Stimulated activated CD8-positive, alpha-beta memory T cell treated with anti-CD3 and anti-CD28 coated beads, Interleukin-7, amount 100 ng/mL, for 24 hours (primary cell): Measurements from ENCODE around the gene KCNF1.
"Not testable (repeated sequence)": the region's sequence is repeated elsewhere in the genome, so short reads cannot be mapped to it uniquely, and the experiment has no call there.

Experiments used
- DNase-seq: peaks from one replicate; pipeline ENCODE4 v3.0.0-alpha.2; 2020; ENCODE audit warnings: low read depth

The KCNF1 gene

DNA sequence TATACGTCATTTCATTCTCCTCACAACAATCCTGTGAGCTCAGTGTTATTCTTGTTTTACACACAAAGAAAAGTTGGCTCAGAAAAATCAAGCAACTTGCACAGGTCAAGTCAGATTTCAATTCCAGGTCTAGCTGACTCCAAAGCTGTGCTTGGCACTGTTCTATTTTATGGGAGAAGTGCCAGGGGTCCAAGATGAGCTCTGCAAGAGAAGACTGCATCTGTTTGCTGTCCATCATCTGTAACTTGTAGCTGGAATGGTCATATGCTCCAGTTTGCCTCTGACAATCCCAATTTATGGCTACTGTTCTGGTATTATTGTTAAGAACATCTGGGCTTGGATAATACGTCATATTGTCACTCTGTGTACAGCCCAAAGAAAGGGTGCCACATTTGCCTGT, 28.9 kb downstream of the KCNF1 start:
- no peak for DNase-seq

DNA sequence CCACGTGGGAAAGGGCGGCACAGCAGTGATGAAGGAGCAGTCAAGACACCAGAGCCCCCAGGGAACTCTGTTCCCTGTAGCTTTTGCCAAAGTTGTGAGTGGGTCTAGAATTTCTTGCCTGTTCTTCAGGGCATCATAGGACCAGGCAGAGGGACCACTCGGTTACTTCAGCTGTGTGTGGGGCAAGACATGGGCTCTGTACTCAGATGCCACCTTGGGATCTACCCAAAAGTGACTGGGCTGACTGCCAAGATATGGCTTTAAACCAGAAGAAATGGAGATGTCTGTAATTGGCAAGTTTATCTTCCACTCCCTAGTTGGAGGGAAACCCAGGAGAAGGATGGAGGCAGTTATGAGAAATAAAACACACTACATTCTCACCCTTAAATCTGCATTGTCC, 29.6 kb downstream of the KCNF1 start:
- DNase-seq = no peak

DNA sequence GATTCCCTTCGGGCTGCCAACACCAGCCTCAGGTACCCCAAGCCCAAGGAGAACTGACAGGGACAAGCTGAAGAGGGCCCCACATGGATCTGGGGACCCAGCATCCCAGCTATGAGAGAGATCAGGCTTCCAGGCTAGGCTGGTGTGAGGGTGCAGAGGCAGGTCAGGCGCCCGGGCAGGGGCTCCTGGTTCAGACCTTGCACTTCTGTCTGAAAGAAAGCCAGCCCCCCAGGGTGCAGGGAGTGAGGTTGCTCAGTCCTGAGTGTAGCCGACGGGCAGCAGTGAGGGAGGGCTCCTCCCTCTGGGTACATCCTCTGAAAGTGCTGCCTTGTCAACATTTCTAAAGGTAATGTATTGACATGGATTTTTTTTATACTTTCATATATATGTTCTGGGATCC, 33.1 kb downstream of the KCNF1 start:
- DNase-seq = no peak

DNA sequence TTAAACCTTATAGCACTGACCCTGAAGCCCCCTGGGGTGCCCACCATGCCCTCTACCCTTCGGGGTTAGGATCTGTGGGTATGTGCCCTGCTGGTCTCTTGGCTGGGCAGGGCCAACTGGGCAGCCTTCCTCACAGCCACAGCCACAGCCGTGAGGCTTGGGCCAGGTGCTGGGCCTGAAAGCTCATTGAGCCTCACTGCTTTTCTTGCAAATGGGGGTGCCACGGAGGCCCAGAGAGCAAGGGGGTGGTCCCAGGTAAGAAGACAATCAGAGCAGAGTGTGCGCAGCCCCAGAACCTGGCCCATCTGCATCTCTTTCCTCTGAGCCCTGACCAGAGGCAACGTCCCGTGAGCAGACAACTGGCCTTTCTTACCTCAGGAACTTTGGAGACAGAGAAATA, 34.7 kb downstream of the KCNF1 start:
- no peak for DNase-seq

DNA sequence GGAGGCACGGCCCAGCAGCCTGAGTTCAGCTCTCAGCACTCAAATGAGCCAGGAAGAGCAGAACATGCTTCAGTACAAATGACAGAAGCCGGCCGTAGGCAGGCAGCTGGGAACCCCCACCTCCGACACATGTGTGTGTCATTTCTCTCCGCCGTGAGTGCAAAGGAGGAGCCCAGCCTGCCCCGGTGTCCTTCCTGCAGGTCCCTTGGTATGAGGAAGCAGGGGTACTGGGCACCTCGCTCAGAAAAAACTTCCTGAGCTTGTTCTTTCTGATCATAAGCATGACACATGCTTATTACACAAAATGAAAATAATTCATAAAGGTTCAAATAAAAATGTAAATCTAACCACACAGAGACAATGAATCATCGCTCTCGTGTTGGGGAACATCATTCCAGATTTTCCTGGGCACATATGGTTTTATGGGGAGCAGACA, 35.3 kb downstream of the KCNF1 start:
- DNase-seq = no peak

DNA sequence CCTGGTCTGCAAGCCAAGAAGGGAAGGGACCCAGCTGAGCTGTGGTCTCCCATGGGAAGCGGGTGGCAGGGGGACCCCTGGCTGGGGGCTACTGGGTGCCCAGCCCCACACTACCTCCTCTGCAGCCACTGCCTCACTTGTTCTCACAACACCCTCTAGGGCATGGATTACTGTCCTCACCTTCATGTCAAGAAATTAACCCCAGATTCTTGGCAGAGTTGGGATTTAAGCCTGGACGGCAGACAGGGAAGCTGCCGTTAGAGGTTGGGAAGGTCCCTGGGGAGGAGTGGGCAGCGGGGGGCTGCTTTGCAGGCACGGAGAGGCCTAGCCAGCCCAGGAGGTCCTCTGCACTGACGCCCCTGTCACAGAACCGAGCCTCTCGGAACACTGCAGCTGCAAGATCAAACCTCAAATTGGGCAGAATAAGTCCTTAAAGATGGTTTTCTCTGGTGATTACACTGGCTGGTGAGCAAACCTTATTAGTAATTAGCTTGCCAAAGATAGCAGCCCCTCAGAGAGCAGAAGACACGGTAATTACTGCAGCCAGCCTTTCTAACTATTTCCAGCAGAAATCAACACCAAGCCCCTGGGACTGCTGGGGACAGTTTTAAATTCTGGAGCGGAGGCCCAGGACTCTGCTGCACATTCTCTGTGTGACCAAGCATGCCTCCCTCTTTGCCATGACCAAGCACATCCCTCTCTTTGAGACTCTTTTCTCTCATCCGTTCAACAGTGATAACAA, 35.9 kb downstream of the KCNF1 start:
- DNase-seq = no peak

DNA sequence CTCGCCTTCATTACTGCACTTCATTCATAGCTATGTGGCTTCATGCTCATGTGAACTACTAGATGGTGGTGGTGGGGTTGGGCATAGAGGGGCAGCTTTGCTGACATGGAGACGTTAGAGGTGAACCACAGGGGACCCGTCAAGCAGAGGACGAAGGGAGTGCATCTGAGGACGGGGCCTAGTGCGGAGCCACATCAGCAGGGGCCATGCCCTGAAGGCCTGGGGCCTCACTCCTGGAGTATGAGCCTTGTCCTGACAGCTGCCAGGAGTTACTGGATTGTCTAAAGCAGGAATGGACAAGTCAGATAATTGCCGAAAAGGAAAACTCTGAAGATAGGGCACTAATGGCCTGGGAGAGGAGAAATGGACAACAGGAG, 36.4 kb downstream of the KCNF1 start:
- no peak for DNase-seq

DNA sequence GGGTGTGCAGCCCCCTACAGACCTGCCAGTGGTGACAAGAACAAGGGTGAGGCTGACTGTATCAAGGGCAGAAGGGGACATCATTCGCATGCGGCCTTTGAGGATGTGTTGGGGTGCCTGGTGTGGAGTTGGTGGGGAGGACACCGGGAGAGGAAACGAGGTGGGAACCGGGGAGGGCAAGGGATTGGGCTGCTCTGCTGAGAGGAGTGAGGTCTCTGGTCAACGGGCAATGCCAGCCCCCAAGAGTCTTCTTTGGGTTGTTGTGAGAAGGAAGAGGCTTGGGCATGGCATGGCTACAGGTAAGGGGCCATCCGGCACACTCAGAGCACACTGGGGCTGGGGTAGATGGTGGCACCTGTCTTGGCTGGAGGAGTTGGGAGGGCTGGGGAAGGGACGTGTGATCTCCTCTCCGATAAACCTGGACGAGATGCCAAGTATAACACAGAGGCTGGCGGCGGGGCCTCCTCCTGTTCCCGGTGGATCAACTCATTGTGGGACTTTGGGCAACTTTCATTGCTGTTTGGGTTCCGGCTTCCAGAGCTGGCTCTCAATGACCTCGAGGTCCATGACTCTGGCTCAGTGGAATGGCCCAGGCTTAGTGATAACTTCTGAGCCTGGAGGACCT, 37.0 kb downstream of the KCNF1 start:
- no peak for DNase-seq

DNA sequence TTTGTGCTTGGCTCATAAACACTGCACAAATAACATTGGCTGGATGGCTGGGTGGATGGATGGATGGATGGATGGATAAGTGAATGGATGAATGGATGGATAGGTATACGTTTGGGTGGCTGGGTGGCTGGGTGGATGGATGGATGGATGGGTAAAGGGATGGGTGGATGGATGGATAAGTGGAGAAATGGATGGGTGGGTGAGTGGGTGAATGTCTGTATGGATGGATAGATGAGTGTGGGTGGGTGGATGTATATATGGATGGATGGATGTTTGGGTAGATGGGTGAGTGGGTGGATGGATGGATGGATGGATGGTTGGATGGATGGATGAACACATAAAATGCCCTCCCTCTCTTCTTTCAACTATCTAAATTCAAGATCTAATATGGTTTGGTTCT, 38.1 kb downstream of the KCNF1 start:
- no peak for DNase-seq

DNA sequence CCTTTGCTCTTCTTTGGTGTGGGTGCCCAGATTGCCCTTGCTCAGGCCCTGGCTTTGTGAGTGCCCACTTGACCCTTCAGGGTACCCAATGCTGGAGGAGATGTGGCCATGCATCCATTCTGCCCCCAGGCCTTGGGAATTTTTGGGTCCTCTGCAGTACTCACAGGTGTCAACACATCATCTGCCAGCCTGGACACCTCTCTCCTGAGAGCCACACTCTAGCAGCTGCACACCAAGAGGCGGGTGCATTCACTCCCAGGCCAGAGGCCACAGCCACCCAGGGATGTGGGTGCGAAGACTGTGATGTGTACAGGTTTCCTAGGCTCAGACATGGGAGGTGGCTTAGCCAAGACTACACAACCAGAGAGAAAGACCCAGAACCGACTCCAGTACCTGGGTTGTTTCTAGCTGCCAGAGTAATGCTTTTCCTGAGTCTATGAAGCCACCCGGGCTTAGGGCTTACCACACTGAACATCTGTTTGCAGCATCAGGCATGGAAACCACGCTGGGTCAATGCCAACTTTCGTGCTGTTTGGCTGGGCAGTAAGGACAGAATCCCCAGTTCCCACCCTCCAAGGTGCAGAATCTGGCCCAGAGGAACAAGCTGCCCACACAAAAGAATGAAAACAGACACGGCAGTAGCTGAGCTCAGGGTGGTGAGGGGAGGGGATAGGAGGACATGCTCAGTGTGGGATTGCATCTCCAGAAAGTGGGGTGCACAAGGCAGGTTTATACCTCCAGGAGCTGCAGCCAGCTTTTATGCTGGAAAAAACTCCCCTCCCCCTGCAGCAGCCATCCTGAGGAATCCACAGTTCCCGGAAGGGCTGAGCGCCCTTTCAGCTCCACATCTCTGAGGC, 40.1 kb downstream of the KCNF1 start:
- DNase-seq = no peak

DNA sequence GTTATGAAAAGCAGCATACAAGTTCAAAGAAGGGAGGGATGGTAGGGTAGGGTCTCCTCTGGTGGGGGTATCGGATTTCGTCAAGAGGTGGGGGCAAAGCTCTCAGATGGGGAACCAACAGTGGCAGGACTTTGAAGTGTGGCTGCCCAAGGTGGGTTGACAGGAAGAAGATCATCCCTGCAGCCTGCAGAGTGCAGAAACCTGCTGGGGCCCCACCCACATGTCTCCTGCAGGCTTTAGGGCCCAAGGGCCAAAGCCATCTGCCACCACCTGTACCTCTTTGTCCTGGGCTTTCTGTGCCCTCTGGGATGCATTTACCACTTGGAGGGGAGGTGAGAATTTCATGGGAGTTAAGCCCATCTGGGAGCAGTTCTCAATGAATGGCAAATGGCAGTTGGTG, 42.7 kb downstream of the KCNF1 start:
- DNase-seq = no peak

DNA sequence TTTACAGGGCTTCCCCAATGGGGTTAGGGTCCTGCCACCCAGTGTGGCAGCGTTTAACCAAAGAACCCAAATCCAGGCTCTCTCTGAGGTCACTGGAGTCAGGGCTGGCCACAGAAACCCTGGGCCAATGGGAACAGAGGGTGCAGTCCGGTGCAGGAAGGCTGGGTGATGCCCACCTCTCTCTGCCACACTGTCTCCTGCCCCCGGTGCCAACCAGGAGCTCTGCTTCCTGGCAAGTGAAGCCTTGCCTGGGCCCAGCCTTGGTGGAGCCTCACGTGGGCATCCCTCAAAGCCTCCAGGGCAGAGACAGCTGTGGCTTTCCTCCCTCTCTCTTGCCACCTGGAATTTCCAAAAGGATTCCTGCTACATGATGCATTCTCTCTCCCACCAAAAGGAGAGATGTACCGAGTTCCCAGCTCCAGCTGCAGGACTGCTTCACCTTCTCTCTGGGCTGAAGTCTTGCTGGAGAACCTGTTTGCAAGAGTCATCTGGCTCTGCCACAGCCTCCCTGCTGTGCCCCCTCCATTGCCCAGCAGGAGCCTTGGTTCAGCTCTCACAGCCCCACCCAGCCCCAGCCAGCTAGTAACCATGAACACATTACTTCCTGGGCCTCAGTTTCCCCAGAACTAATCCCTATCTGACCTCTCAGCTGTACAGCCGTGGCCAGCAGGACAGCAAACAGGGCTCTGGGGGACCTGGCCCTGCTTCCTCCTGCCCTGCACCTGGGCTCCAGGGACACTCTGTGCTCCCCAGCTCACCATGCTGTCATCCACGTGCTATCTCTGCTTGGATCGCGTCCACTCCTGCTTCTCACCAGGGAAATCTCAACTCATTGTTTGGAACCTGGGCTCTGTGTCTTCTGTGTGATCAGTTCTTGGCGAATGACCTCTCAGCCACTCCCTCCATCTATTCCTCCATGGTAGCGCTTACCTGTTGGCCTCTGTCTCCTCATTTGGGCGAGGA, 43.4 kb downstream of the KCNF1 start:
- no peak for DNase-seq

DNA sequence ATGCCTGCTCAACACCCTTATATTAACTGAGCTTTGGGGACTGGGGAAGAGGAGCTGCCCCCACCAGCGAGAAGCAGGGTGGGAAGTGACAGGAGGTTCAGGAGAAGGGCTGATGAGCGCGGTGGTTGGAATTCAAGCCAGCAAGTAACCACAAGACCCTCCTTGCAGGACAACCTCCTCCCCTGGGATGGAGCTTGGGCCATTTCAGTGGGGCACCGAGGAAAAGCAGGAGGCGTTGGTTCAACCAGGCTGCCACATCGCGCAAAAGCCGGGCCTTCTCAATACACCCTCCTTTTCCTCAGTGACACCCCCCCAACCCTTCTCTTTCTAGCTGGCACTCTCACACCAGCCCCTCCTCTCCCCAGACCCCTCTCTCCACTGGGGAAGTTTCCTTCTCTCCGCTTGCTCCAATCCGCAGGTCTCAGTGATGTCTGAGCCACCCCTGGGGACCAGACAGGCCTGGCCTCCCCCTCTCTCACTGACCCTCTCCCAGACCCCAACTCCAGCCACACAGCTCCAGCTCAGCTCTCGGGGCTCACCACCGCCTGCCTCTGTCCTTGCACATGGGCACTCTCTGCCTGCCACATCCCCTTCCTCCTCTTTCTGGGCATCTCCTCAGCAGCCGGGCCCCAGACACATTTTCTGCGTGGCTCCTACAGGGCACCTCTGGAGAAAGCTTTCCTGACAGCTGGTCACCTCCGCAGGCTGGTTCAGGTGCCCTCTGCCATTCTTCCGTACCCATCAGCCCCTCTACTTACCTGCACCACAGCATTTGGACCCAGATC, 44.5 kb downstream of the KCNF1 start:
- no peak for DNase-seq

DNA sequence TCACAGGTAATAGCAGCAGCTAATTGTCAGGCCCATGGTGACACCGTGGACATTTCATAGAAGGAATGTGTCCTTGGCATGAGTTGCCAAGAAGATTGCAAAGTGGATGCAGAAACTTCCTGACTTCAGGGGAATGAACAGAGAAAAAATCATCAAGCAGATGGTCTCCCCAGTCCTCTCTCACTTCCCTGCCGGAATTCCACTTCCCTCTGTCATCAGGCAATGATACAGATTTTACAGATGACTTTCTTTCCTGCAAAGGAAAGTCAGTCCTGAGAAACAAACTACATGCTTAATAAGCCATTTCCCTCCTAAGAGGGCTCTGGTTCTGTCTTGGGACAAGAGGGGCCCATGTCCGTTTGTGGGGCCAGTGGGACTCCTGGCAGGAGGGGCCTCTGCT, 45.7 kb downstream of the KCNF1 start:
- DNase-seq = no peak

DNA sequence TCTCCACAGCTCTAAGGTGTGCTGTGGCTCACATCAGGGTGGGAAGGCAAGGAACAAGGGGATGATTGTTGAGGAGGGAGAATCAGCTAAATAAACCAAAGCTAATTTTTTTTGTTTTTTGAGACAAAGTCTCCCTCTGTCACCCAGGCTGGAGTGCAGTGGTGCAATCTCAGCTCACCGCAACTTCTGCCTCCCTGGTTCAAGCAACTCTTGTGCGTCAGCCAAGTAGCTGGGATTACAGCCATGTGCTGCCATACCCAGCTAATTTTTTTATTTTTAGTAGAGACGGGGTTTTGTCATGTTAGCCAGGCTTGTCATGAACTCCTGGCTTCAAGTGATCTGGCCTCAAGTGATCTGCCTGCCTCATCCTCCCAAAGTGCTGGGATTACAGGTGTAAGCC, 46.7 kb downstream of the KCNF1 start:
- DNase-seq = not testable (repeated sequence)

DNA sequence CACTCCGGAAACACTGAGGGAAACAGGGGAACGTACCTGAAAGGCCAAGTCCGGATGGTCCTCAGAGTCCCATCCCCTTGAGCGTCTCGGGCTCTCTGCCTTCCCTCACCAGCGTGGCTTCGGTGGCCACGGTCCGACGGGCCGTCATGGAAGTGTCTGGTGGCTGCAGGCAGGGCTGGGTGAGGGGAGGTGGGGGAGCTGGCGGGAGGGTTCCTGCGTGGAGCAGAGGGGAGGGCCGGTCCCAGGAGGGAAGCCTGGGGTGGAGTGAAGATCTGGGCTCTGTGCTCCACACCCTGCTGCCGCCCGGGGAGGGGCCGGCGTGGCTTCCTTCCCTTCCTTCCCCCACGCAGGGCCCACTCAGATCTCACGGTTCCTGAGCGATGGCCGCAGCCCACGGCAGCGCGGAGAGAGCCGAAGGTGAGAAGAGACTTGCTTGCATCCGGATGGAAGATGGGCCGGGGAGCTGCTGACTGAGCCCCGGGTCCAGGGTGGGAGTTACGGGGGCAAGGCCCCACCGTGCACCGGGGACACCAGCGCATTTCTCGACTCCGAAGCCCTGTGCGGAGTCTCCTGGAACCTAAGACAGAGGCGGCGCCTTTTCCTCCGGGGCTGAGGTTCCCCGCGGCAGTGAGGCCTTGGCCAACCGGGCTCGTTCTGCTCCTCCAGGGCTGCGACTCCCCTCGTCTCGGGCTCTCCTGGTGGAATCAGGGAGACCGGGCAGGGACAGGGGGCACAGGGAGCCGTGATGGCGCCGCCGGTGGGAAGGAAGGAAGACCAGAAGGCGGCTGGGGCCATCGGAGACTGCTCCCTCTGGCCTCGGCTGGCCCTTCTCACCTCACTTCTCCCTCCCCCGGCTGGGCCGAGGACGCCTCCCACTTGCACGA, 49.1 kb downstream of the KCNF1 start:
- DNase-seq = no peak

DNA sequence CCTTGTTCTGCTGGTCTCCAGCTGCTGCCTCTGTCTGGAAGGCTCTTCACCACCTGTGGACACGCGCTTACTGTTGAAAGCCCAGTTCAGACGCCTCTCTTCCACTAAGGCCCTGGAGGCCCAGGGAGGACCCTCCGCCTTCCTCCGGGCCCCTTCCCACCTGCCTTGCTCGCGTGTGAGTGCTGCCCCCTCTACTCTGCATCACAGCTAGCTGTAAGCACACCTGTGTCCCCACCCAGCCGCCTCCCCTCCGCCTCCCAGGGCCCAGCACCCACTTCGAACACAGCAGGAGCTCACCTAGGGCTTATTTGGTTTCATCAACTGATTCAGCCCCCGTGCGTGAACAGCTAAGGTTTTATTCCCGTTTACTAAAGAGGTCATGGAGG, 49.7 kb downstream of the KCNF1 start:
- no peak for DNase-seq

DNA sequence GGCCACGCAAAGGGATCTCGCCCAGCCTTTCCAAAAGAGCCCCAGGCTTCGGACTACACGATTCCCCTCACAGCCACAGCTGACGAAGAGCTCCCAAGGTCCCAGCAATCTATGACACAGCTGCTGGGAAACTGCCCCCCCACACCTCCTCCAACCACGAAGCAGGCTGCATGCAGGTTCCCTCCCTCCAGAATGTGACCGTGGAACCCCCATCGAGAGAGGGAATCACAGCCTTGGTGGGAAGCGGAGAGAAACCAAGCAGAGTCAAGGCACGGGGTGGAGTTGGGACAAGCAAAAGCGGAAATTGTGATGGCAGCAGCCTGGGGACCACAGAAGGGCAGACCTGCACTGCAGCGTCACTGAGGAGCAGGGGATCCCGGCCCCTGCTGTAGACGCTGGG, 50.3 kb downstream of the KCNF1 start:
- DNase-seq = no peak

DNA sequence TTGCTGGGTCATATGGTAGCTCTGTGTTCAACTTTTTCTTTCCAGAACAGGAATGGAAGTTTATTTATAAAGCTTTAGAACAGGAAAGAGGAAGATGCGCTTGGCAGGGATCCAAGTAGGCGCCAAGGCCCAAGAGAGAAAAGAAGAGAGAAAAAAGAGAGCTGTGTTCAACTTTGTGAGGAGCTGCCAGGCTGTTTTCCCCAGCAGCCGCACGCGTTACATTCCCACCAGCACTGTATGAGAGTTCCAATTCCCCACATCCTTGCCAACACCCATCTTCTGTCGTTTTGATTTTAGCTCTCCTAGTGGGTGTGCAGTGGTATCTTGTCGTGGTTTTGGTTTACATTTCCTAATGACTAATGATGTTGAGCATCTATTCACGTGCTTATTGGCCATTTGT, 51.4 kb downstream of the KCNF1 start:
- no peak for DNase-seq
